Measurements from ENCODE around the gene PTX3. TPM values are rescaled to one million over a fixed set of nuclear protein-coding genes. Genes with fewer than 3 reads are reported as not detected.
A peak's percentile ranks its signal among the peaks of the same experiment; 100 is the strongest.

The PTX3 gene
- total and polyA plus RNA-seq, 2 of the 13 experiments (the other 11 are each of a cell fraction or from before 2014, with no cell fraction given) = not detected

DNA sequence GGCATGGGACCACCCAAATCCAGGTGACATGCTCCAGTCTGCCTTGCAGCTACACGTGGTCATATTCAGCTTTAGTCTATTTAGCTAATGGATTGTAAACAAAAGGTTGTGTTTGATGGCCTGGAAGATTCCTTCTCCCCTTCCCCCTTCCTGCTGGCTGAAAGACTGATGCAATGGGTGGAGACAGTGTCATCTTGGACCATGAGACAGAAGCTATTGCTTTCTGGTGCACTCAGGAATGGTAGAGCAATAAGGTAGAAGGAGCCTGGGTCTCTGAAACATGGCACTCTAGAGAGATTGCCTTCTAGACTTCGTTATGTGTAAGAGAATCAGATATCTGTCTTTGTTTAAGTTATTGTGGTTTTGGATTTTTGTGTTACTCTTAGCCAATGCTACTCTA, 25.7 kb upstream of the PTX3 start:
- no peak overlapping the region for H3K9ac ChIP-seq (ENCODE audit: insufficient read depth, low read depth, low read length)
- no peak overlapping the region for H2AFZ ChIP-seq (ENCODE audit: low read length)
- H3K79me2 ChIP-seq (ENCODE audit: insufficient read depth, low read length) = no peaks in the 10 kb centered on the region
- ATAC-seq (no peak), DNase-seq (ENCODE audit: low spot score) (no peak), FAIRE-seq (no peak)
- WGBS (ENCODE audit: low lambda C conversion rate) = 0% methylated on average over 2 of the region's 2 CpGs
- H3K4me3 ChIP-seq (replicated peaks in 1 of 3; ENCODE audit: insufficient read depth in 1 of 3, low read depth in 2 of 3, low read length in 3 of 3) = no peak overlapping the region
- no peak overlapping the region for H3K27ac ChIP-seq (ENCODE audit: extremely low read length, insufficient read depth, low read length)
- 0 out of 4 replicates have a peak, but pooled peaks of 1 of the 2 experiments have one; percentile 28 for TF ChIP-seq ATF4 (CRISPR knock-in tag; IDR thresholded peaks at IDR 0.05)
- TF ChIP-seq ZNF703 (CRISPR knock-in tag; IDR thresholded peaks at IDR 0.05; ENCODE audit: borderline replicate concordance) = no peak
- ChIA-PET POLR2A (no interaction called here), CTCF (ENCODE audit: low intra/inter-chr PET ratio, low total read pairs) (no interaction called here)
- no peak overlapping the region for H3K4me2 ChIP-seq (ENCODE audit: low read depth, low read length)
- H3K27me3 ChIP-seq (ENCODE audit: control insufficient read depth in 1 of 2, insufficient read depth in 2 of 2, low read length in 2 of 2) = no peaks in the 10 kb centered on the region
- H4K20me1 ChIP-seq (ENCODE audit: insufficient read depth, low read length) = no peaks in the 10 kb centered on the region
- H3K9me3 ChIP-seq (ENCODE audit: low read length) = no peaks in the 10 kb centered on the region
- in situ Hi-C loops (cut with HindIII; ENCODE audit: extremely low pct_ligation_motif_present, low pct_unique_long_range_greater_than_20kb) (no loop called here), intact Hi-C loops (cut with micrococcal nuclease; ENCODE audit: unreplicated experiment) (no loop called here)
- no peaks in the 10 kb centered on the region for H3K4me1 ChIP-seq (ENCODE audit: insufficient read depth, low read length)
- BruUV-seq (replicated peaks) = no TSS peak
- no peaks in the 10 kb centered on the region for H3K36me3 ChIP-seq (replicated peaks in 1 of 2; ENCODE audit: control insufficient read depth in 1 of 2, insufficient read depth in 2 of 2, low read length in 2 of 2)

DNA sequence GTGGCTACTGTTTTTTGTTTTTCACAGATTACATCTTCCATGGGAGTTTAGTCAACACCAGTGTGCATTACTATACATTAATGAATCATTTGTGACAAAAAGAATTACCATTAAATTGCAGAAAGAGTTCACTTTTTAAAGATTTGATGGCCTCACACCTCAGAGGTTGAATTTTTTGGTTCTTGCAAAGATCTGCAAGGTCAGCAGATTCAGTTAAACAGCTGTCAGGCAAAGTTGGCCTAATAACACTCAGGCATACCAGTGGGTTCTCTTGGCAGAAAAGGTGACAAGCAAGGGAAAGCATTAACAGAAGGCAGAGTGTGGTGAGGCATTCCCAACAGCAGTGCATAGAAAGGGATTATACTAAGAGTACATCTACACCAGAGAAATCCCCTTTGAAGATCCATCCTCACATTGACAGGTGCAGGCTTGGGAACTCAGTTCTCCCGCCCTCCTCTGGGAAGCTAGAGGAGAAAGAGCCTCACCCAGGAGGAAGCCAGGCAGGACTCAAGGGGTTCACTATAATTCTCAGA, 24.3 kb upstream of the PTX3 start:
- POLR2A ChIA-PET = no interaction called here
- Histone ChIP-seq H3K4me2 (ENCODE audit: low read depth, low read length) (no peak overlapping the region), H3K79me2 (ENCODE audit: insufficient read depth, low read length) (no peaks in the 10 kb centered on the region), H3K36me3 (replicated peaks in 1 of 2; ENCODE audit: control insufficient read depth in 1 of 2, insufficient read depth in 2 of 2, low read length in 2 of 2) (no peaks in the 10 kb centered on the region), H2AFZ (ENCODE audit: low read length) (no peak overlapping the region), H3K9ac (ENCODE audit: insufficient read depth, low read depth, low read length) (no peak overlapping the region), H3K4me1 (ENCODE audit: insufficient read depth, low read length) (no peaks in the 10 kb centered on the region), H3K9me3 (ENCODE audit: low read length) (no peaks in the 10 kb centered on the region), H3K27ac (ENCODE audit: extremely low read length, insufficient read depth, low read length) (no peak overlapping the region), H3K27me3 (ENCODE audit: control insufficient read depth in 1 of 2, insufficient read depth in 2 of 2, low read length in 2 of 2) (no peaks in the 10 kb centered on the region), H3K4me3 (replicated peaks in 1 of 3; ENCODE audit: insufficient read depth in 1 of 3, low read depth in 2 of 3, low read length in 3 of 3) (no peak overlapping the region), H4K20me1 (ENCODE audit: insufficient read depth, low read length) (no peaks in the 10 kb centered on the region)
- CTCF ChIA-PET (ENCODE audit: low intra/inter-chr PET ratio, low total read pairs) = no interaction called here
- in situ Hi-C loops (cut with HindIII; ENCODE audit: extremely low pct_ligation_motif_present, low pct_unique_long_range_greater_than_20kb) = no loop called here
- BruUV-seq (replicated peaks) = no TSS peak
- intact Hi-C loops (cut with micrococcal nuclease; ENCODE audit: unreplicated experiment) = no loop called here
- TF ChIP-seq MAFF (IDR thresholded peaks at IDR 0.05; ENCODE audit: low read depth, low read length) = peak; percentile 97
- TF ChIP-seq BORCS8-MEF2B (CRISPR knock-in tag; IDR thresholded peaks at IDR 0.05) = no peak
- TF ChIP-seq ZNF326 (CRISPR knock-in tag; IDR thresholded peaks at IDR 0.05; ENCODE audit: borderline replicate concordance) = no peak
- no peak for TF ChIP-seq RFX1 (IDR thresholded peaks at IDR 0.05)
- TF ChIP-seq MAFK (conservative IDR thresholded peaks at IDR 0.05 in 1 of 2, IDR thresholded peaks at IDR 0.05 in 1 of 2; ENCODE audit: low read length in 2 of 2) = peak; percentile 95 to 99
- no peak for FAIRE-seq
- ATAC-seq = no peak
- no peak for DNase-seq (ENCODE audit: low spot score)
- 0% methylated on average over 1 of the region's 1 CpG for WGBS (ENCODE audit: low lambda C conversion rate)
